ENCODE measurements around the gene DCAF5. TPM values are rescaled to one million over a fixed set of nuclear protein-coding genes. Genes with fewer than 3 reads are reported as not detected.
"Not testable (repeated sequence)": the region's sequence is repeated elsewhere in the genome, so short reads cannot be mapped to it uniquely, and the experiment has no call there.

The DCAF5 gene, protein sequence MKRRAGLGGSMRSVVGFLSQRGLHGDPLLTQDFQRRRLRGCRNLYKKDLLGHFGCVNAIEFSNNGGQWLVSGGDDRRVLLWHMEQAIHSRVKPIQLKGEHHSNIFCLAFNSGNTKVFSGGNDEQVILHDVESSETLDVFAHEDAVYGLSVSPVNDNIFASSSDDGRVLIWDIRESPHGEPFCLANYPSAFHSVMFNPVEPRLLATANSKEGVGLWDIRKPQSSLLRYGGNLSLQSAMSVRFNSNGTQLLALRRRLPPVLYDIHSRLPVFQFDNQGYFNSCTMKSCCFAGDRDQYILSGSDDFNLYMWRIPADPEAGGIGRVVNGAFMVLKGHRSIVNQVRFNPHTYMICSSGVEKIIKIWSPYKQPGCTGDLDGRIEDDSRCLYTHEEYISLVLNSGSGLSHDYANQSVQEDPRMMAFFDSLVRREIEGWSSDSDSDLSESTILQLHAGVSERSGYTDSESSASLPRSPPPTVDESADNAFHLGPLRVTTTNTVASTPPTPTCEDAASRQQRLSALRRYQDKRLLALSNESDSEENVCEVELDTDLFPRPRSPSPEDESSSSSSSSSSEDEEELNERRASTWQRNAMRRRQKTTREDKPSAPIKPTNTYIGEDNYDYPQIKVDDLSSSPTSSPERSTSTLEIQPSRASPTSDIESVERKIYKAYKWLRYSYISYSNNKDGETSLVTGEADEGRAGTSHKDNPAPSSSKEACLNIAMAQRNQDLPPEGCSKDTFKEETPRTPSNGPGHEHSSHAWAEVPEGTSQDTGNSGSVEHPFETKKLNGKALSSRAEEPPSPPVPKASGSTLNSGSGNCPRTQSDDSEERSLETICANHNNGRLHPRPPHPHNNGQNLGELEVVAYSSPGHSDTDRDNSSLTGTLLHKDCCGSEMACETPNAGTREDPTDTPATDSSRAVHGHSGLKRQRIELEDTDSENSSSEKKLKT
- total RNA-seq (2012; rRNA removed): 16.7 and 20.5 TPM in 2 replicates

- no peaks in the 10 kb centered on the region for H3K27me3 ChIP-seq (ENCODE audit: control insufficient read depth, insufficient read depth, low read length)
- peak within 1 kb of the TSS; percentile 95 for H3K4me3 ChIP-seq (ENCODE audit: low read length)
- H3K9ac ChIP-seq (ENCODE audit: low read depth, low read length): peak within 1 kb of the TSS; percentile 97
- no peaks in the 10 kb centered on the region for H3K9me3 ChIP-seq (replicated peaks; ENCODE audit: low read length)
- peaks cover 34% of the 10 kb centered on the region for H3K4me1 ChIP-seq (ENCODE audit: control insufficient read depth, insufficient read depth, low read length)
- peak within 1 kb of the TSS; percentile 96 for H3K4me2 ChIP-seq (ENCODE audit: low read length)
- H3K36me3 ChIP-seq (ENCODE audit: insufficient read depth, low read length): peaks cover 15% of the 10 kb centered on the region
These were observed at the start of gene DCAF5 for GRCh38 chr14:69152902-69153151. Gene DCAF5 (minus strand): TSS chr14:69153119. CDS start chr14:69152978, 141 bp downstream.

DNA sequence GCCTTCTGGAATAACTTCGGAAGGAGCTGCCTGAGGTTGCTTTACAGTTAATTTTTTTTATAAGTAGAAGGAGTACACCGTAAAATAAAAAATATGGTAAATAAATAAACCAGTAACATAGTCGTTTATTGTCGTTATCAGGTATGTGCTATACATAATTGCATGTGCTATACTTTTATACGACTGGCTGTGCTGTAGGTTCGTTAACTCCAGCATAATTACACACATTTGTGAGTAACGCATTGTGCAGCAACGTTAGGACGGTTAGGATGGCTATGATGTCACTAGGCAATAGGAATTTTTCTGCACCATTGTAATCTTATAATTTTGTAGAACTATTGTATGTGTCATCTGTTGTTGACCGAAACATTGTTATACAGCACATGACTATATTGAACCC, 46.9 kb upstream of the DCAF5 start:
- no peak overlapping the region for H3K9ac ChIP-seq (ENCODE audit: low read depth, low read length)
- no peaks in the 10 kb centered on the region for H3K27me3 ChIP-seq (ENCODE audit: control insufficient read depth, insufficient read depth, low read length)

DNA sequence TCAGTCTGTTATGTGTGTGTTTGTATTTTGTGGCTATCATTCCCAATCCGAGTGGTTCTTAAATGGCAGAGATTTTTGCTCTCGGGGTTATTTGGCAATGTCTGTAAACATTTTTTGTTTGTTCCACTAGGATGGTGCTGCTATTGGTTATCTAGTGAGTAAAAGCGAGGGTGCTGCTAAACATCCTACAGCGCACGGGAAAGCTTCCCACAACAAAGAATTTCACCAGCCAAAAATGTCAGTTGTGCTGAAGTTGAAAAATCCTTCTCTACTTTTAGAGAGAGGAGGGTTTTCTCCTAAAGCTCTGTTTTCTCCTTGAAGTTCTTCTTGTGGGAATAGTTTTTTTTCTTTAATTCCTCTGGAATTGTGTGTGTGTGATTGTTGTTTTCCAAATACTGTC, 40.8 kb upstream of the DCAF5 start:
- Histone ChIP-seq H3K4me1 (ENCODE audit: control insufficient read depth, insufficient read depth, low read length) (peaks cover 3% of the 10 kb centered on the region), H3K36me3 (ENCODE audit: insufficient read depth, low read length) (no peaks in the 10 kb centered on the region), H3K9ac (ENCODE audit: low read depth, low read length) (no peak overlapping the region), H3K4me3 (ENCODE audit: low read length) (no peak overlapping the region), H3K27me3 (ENCODE audit: control insufficient read depth, insufficient read depth, low read length) (no peaks in the 10 kb centered on the region), H3K9me3 (replicated peaks; ENCODE audit: low read length) (no peaks in the 10 kb centered on the region), H3K4me2 (ENCODE audit: low read length) (no peak overlapping the region)

More for the DNA sequence above, 46.9 kb upstream of the DCAF5 start:
- H3K9me3 ChIP-seq (replicated peaks; ENCODE audit: low read length): no peaks in the 10 kb centered on the region
- no peak overlapping the region for H3K4me2 ChIP-seq (ENCODE audit: low read length)
- H3K4me3 ChIP-seq (ENCODE audit: low read length): no peak overlapping the region
- H3K36me3 ChIP-seq (ENCODE audit: insufficient read depth, low read length): no peaks in the 10 kb centered on the region
- no peaks in the 10 kb centered on the region for H3K4me1 ChIP-seq (ENCODE audit: control insufficient read depth, insufficient read depth, low read length)

GRCh38 chr14:69191340-69192111, 38.6 kb upstream of the DCAF5 start, which contains the start of gene EXD2:
Gene EXD2 (plus strand): TSS chr14:69191498. CDS start chr14:69209471, 17,973 bp downstream.
- H3K4me3 ChIP-seq (ENCODE audit: low read length): peak within 1 kb of the TSS; percentile 92
- peak within 1 kb of the TSS; percentile 87 for H3K4me2 ChIP-seq (ENCODE audit: low read length)
- H3K9ac ChIP-seq (ENCODE audit: low read depth, low read length): peak within 1 kb of the TSS; percentile 81

DNA sequence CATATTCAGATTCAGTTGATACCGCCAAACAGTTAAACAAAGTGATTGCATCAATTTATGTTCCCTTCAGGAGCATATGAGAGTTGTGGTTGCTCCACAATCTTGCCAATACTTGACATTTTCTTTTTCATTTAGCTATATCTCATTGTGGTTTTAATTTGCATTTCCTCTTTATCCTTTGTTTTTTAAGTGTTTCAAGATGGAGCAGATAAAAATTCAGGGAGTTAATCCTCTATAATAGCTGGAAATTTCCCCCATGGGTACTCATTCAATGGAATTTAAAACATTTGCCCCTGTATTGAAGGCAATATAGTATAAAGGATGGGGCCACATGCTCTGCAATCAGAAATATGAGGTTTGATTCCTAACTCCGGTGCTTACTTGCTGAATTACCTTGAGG, 37.3 kb upstream of the DCAF5 start:
- H3K4me1 ChIP-seq (ENCODE audit: control insufficient read depth, insufficient read depth, low read length): peaks cover 3% of the 10 kb centered on the region
- no peak overlapping the region for H3K4me3 ChIP-seq (ENCODE audit: low read length)
- no peaks in the 10 kb centered on the region for H3K9me3 ChIP-seq (replicated peaks; ENCODE audit: low read length)
- no peaks in the 10 kb centered on the region for H3K27me3 ChIP-seq (ENCODE audit: control insufficient read depth, insufficient read depth, low read length)
- no peak overlapping the region for H3K9ac ChIP-seq (ENCODE audit: low read depth, low read length)
- no peaks in the 10 kb centered on the region for H3K36me3 ChIP-seq (ENCODE audit: insufficient read depth, low read length)
- no peak overlapping the region for H3K4me2 ChIP-seq (ENCODE audit: low read length)

More at GRCh38 chr14:69191340-69192111, 38.6 kb upstream of the DCAF5 start, which contains the start of gene EXD2:
- H3K9me3 ChIP-seq (replicated peaks; ENCODE audit: low read length): no peaks in the 10 kb centered on the region
- no peaks in the 10 kb centered on the region for H3K36me3 ChIP-seq (ENCODE audit: insufficient read depth, low read length)
- H3K4me1 ChIP-seq (ENCODE audit: control insufficient read depth, insufficient read depth, low read length): peaks cover 3% of the 10 kb centered on the region
- H3K27me3 ChIP-seq (ENCODE audit: control insufficient read depth, insufficient read depth, low read length): no peaks in the 10 kb centered on the region

DNA sequence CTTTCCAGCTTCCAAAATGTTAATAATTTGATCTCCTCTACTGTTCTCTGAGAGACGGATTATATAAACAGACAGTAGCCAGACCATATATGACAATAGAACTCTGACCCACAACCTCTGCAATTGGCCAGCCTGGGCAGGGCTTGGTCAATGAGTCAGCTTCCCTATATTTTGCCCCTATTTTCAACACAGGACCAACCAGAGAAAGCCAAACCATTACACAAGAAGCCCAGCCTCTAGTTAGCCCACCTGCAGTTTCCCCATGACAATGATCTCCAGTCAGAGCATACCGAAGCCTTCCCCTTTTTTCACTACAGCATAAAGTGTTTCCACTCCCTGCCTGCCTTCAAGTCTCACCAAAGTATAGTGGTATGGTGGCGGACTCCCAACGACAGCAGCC, 30.8 kb upstream of the DCAF5 start:
- Histone ChIP-seq H3K4me1 (ENCODE audit: control insufficient read depth, insufficient read depth, low read length) (no peaks in the 10 kb centered on the region), H3K9me3 (replicated peaks; ENCODE audit: low read length) (no peaks in the 10 kb centered on the region), H3K9ac (ENCODE audit: low read depth, low read length) (no peak overlapping the region), H3K4me3 (ENCODE audit: low read length) (no peak overlapping the region), H3K36me3 (ENCODE audit: insufficient read depth, low read length) (no peaks in the 10 kb centered on the region), H3K27me3 (ENCODE audit: control insufficient read depth, insufficient read depth, low read length) (no peaks in the 10 kb centered on the region), H3K4me2 (ENCODE audit: low read length) (no peak overlapping the region)

GRCh38 chr14:69182580-69182979, 29.7 kb upstream of the DCAF5 start:
- H3K4me2 ChIP-seq (ENCODE audit: low read length); H3K4me1 ChIP-seq (ENCODE audit: control insufficient read depth, insufficient read depth, low read length); H3K27me3 ChIP-seq (ENCODE audit: control insufficient read depth, insufficient read depth, low read length); H3K9me3 ChIP-seq (replicated peaks; ENCODE audit: low read length); H3K4me3 ChIP-seq (ENCODE audit: low read length); H3K9ac ChIP-seq (ENCODE audit: low read depth, low read length); H3K36me3 ChIP-seq (ENCODE audit: insufficient read depth, low read length): not testable (repeated sequence)

GRCh38 chr14:69181491-69181890, 28.6 kb upstream of the DCAF5 start:
- H3K9ac ChIP-seq (ENCODE audit: low read depth, low read length): no peak overlapping the region
- H3K4me3 ChIP-seq (ENCODE audit: low read length): no peak overlapping the region
- H3K9me3 ChIP-seq (replicated peaks; ENCODE audit: low read length): no peaks in the 10 kb centered on the region
- no peak overlapping the region for H3K4me2 ChIP-seq (ENCODE audit: low read length)
- H3K36me3 ChIP-seq (ENCODE audit: insufficient read depth, low read length): no peaks in the 10 kb centered on the region
- no peaks in the 10 kb centered on the region for H3K4me1 ChIP-seq (ENCODE audit: control insufficient read depth, insufficient read depth, low read length)
- peaks cover 12% of the 10 kb centered on the region for H3K27me3 ChIP-seq (ENCODE audit: control insufficient read depth, insufficient read depth, low read length)

DNA sequence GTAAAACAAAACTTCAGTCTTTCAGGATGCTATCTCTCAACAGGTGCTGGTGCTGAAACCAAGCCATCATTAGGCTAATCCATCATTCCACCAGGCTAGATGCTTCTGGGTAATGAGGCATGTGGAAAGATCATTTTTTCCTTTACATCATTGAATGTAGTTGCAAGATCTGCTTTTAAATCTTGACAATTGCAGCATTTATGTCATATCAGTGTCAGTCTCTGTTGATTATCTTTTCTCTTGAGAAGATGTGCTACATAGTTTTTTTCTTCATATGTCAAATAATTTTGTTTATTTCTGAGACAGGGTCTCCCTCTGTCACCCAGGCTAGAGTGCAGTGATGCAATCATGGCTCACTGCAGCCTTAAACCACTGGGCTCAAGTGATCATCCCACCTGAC, 22.2 kb upstream of the DCAF5 start:
- Histone ChIP-seq H3K9me3 (replicated peaks; ENCODE audit: low read length) (no peaks in the 10 kb centered on the region), H3K9ac (ENCODE audit: low read depth, low read length) (no peak overlapping the region), H3K4me1 (ENCODE audit: control insufficient read depth, insufficient read depth, low read length) (no peaks in the 10 kb centered on the region), H3K36me3 (ENCODE audit: insufficient read depth, low read length) (no peaks in the 10 kb centered on the region), H3K4me2 (ENCODE audit: low read length) (no peak overlapping the region), H3K27me3 (ENCODE audit: control insufficient read depth, insufficient read depth, low read length) (peaks cover 26% of the 10 kb centered on the region), H3K4me3 (ENCODE audit: low read length) (no peak overlapping the region)

GRCh38 chr14:69171569-69171968, 18.6 kb upstream of the DCAF5 start:
- Histone ChIP-seq H3K4me1 (ENCODE audit: control insufficient read depth, insufficient read depth, low read length) (no peaks in the 10 kb centered on the region), H3K4me2 (ENCODE audit: low read length) (no peak overlapping the region), H3K9me3 (replicated peaks; ENCODE audit: low read length) (no peaks in the 10 kb centered on the region), H3K27me3 (ENCODE audit: control insufficient read depth, insufficient read depth, low read length) (peaks cover 15% of the 10 kb centered on the region), H3K4me3 (ENCODE audit: low read length) (no peak overlapping the region), H3K36me3 (ENCODE audit: insufficient read depth, low read length) (no peaks in the 10 kb centered on the region), H3K9ac (ENCODE audit: low read depth, low read length) (no peak overlapping the region)

DNA sequence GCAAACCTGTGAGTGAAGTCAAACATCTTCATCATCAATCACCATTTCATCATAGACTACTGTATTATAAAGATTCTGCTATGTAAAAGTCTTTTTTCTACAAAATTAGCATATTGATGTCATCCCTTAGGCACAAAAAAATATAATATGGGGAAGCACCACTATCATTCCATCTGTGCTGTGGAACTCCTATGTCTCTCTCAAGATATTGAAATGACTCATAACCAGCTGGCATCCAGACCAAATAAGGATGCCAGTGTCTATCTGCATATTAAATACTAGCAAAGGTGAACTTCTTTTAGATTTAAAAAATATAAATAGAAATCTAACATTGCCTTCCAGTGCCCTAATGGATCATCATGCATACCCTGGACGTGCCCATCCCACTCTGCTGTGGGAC, 17.9 kb upstream of the DCAF5 start:
- Histone ChIP-seq H3K9ac (ENCODE audit: low read depth, low read length) (no peak overlapping the region), H3K36me3 (ENCODE audit: insufficient read depth, low read length) (no peaks in the 10 kb centered on the region), H3K4me3 (ENCODE audit: low read length) (no peak overlapping the region), H3K27me3 (ENCODE audit: control insufficient read depth, insufficient read depth, low read length) (peaks cover 10% of the 10 kb centered on the region), H3K9me3 (replicated peaks; ENCODE audit: low read length) (no peaks in the 10 kb centered on the region), H3K4me1 (ENCODE audit: control insufficient read depth, insufficient read depth, low read length) (no peaks in the 10 kb centered on the region), H3K4me2 (ENCODE audit: low read length) (no peak overlapping the region)
